ENCODE results near the gene PLAC9. TPM values are rescaled to one million over a fixed set of nuclear protein-coding genes. Genes with fewer than 3 reads are reported as not detected.

PLAC9 gene
- total RNA-seq, 1 donor = 19.2 TPM

DNA sequence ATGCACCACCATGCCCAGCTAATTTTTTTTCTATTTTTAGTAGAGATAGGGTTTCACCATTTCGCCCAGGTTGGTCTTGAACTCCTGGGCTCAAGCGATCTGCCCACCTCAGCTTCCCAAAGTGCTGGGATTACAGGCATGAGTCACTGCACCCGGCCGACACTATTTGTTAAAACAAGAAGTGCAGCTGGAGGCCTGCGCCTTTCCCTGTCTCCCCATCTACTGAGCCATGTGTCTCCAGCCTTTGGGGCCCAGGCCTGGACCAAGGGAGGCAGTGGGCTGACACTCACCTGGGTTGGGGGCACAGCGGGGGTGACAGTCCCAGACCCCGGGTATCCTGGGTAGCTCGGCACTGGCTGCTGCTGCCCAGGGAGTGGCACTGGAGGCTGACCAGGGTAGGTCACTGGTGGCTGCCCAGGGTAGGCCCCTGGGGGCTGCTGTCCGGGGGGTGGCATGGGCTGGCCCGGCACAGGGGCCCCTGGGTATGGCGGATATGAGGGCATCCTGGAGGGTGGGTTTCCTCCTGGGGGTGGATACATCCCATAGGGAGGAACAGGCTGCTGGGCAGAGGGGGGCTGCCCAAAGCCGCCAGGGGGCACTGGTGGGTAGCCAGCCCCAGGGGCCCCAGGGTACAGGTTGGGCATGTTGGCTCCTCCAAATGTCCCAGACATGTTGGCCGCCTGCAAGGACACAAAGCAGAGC is 36.3 kb downstream of the PLAC9 start:
- no peak overlapping the region for H3K4me3 ChIP-seq (ENCODE audit: insufficient read depth, low read length)
- H3K27ac ChIP-seq (ENCODE audit: low read depth, low read length) = no peak overlapping the region
- H3K27me3 ChIP-seq (ENCODE audit: insufficient read depth, low read length) = no peaks in the 10 kb centered on the region
- H3K4me1 ChIP-seq (ENCODE audit: insufficient read depth, low read length) = peaks cover 25% of the 10 kb centered on the region
- TF ChIP-seq, protein P1, sequence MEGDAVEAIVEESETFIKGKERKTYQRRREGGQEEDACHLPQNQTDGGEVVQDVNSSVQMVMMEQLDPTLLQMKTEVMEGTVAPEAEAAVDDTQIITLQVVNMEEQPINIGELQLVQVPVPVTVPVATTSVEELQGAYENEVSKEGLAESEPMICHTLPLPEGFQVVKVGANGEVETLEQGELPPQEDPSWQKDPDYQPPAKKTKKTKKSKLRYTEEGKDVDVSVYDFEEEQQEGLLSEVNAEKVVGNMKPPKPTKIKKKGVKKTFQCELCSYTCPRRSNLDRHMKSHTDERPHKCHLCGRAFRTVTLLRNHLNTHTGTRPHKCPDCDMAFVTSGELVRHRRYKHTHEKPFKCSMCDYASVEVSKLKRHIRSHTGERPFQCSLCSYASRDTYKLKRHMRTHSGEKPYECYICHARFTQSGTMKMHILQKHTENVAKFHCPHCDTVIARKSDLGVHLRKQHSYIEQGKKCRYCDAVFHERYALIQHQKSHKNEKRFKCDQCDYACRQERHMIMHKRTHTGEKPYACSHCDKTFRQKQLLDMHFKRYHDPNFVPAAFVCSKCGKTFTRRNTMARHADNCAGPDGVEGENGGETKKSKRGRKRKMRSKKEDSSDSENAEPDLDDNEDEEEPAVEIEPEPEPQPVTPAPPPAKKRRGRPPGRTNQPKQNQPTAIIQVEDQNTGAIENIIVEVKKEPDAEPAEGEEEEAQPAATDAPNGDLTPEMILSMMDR (IDR thresholded peaks at IDR 0.05; ENCODE audit: extremely low read depth, low read depth, low read length) = no peak
- no peak overlapping the region for H3K4me2 ChIP-seq (ENCODE audit: insufficient read depth, low read length)
- no peak overlapping the region for H2AFZ ChIP-seq (ENCODE audit: low read length)
- H3K79me2 ChIP-seq (ENCODE audit: insufficient read depth, low read length) = peaks cover 86% of the 10 kb centered on the region
- H3K9me3 ChIP-seq (ENCODE audit: low read depth, low read length) = no peaks in the 10 kb centered on the region
- H3K36me3 ChIP-seq (ENCODE audit: insufficient read depth, low read length) = peaks cover 51% of the 10 kb centered on the region
- H4K20me1 ChIP-seq (ENCODE audit: insufficient read depth, low read length) = peaks cover 69% of the 10 kb centered on the region
- DNase-seq (ENCODE audit: insufficient read length, low spot score, missing footprints) = no peak

DNA sequence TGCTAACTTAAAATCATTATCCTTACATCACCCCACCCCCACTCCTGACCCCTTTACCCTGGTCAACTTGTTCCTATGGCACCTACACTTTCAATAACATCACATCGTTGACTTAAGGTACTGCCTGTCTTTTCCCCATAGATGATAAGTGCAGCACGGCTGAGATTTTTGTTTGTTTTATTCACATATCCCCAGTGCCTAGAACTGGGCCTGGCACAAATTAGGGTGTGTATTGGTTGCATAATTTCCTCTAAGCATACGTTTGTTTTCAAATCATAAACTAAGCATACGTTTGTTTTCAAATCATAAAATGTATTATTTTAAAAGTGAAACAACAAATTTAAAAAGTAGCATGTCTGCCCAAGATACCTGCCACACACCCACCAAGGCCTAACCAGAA is 37.5 kb downstream of the PLAC9 start:
- no peaks in the 10 kb centered on the region for H3K27me3 ChIP-seq (ENCODE audit: insufficient read depth, low read length)
- peaks cover 39% of the 10 kb centered on the region for H3K36me3 ChIP-seq (ENCODE audit: insufficient read depth, low read length)
- peaks cover 18% of the 10 kb centered on the region for H3K4me1 ChIP-seq (ENCODE audit: insufficient read depth, low read length)
- H3K27ac ChIP-seq (ENCODE audit: low read depth, low read length) = no peak overlapping the region
- H3K9me3 ChIP-seq (ENCODE audit: low read depth, low read length) = no peaks in the 10 kb centered on the region
- no peak overlapping the region for H2AFZ ChIP-seq (ENCODE audit: low read length)
- H3K79me2 ChIP-seq (ENCODE audit: insufficient read depth, low read length) = peaks cover 83% of the 10 kb centered on the region
- H3K4me3 ChIP-seq (ENCODE audit: insufficient read depth, low read length) = no peak overlapping the region
- TF ChIP-seq, protein P1 (IDR thresholded peaks at IDR 0.05; ENCODE audit: extremely low read depth, low read depth, low read length) = no peak
- peaks cover 65% of the 10 kb centered on the region for H4K20me1 ChIP-seq (ENCODE audit: insufficient read depth, low read length)
- DNase-seq (ENCODE audit: insufficient read length, low spot score, missing footprints) = no peak
- H3K4me2 ChIP-seq (ENCODE audit: insufficient read depth, low read length) = no peak overlapping the region

DNA sequence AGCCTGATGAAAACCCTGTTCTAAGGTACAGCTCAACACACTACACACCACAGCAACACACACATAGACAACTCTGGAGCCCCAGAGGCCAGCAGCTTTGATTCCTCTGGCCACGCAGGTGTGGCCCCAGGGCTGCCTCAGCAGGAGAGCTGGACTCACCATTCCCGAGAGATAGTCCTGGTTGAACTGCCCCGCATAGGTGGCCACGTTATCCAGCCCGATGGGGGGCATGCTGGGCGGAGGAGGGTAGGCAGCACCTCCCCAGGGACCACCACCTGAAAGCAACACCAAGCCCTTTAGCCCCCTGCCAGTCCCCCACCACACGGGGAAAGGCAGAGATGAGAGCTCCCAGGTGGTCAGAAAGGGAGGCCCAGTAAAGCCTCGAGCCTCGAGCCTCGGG is 38.1 kb downstream of the PLAC9 start:
- Histone ChIP-seq H4K20me1 (ENCODE audit: insufficient read depth, low read length) (peaks cover 63% of the 10 kb centered on the region), H3K79me2 (ENCODE audit: insufficient read depth, low read length) (peaks cover 87% of the 10 kb centered on the region), H3K36me3 (ENCODE audit: insufficient read depth, low read length) (peaks cover 34% of the 10 kb centered on the region)

DNA sequence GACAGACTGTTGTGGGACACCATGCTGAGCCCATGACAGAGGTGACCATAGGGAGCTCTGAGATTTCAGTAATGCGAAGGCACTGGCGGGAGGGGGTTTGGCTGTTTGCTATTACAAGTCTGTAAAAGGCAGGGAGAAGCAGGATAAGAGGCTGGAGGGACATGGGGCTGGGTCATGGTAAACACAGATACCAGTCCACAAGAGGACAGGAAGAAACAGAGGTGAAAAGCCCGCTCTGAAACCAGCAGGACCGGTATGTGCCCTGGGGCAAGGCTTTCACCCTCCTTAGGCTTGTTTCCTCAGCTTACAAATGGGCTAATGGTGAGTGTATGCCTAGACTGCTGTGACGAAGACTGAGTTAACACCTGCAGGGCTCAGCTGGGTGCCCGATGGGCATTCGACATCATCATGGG is 38.7 kb downstream of the PLAC9 start:
- Histone ChIP-seq H3K36me3 (ENCODE audit: insufficient read depth, low read length) (peaks cover 31% of the 10 kb centered on the region), H2AFZ (ENCODE audit: low read length) (no peak overlapping the region), H3K9me3 (ENCODE audit: low read depth, low read length) (no peaks in the 10 kb centered on the region), H4K20me1 (ENCODE audit: insufficient read depth, low read length) (peaks cover 62% of the 10 kb centered on the region), H3K4me3 (ENCODE audit: insufficient read depth, low read length) (no peak overlapping the region), H3K4me2 (ENCODE audit: insufficient read depth, low read length) (no peak overlapping the region), H3K27me3 (ENCODE audit: insufficient read depth, low read length) (no peaks in the 10 kb centered on the region), H3K27ac (ENCODE audit: low read depth, low read length) (peak overlapping the region; percentile 23), H3K79me2 (ENCODE audit: insufficient read depth, low read length) (peaks cover 88% of the 10 kb centered on the region), H3K4me1 (ENCODE audit: insufficient read depth, low read length) (peaks cover 6% of the 10 kb centered on the region)
- DNase-seq (ENCODE audit: insufficient read length, low spot score, missing footprints) = no peak
- TF ChIP-seq, protein P1 (IDR thresholded peaks at IDR 0.05; ENCODE audit: extremely low read depth, low read depth, low read length) = no peak

More for the DNA sequence above, 38.1 kb downstream of the PLAC9 start:
- no peak for DNase-seq (ENCODE audit: insufficient read length, low spot score, missing footprints)
- Histone ChIP-seq H3K27me3 (ENCODE audit: insufficient read depth, low read length) (no peaks in the 10 kb centered on the region), H3K4me2 (ENCODE audit: insufficient read depth, low read length) (no peak overlapping the region), H2AFZ (ENCODE audit: low read length) (no peak overlapping the region), H3K4me1 (ENCODE audit: insufficient read depth, low read length) (peaks cover 12% of the 10 kb centered on the region), H3K9me3 (ENCODE audit: low read depth, low read length) (no peaks in the 10 kb centered on the region), H3K4me3 (ENCODE audit: insufficient read depth, low read length) (no peak overlapping the region), H3K27ac (ENCODE audit: low read depth, low read length) (no peak overlapping the region)
- TF ChIP-seq, protein P1 (IDR thresholded peaks at IDR 0.05; ENCODE audit: extremely low read depth, low read depth, low read length) = no peak
